OCI-LY3 (cell line): ENCODE measurements around the gene TAF1L.

Source experiments
- CTCF ChIP-seq: fragments of 200-600, 300-600 bp; sonication (generic); IDR thresholded peaks from 2 replicates; pipeline ENCODE4 v1.5.1; 2014; ENCODE audit warnings: antibody characterized with exemption, low read length, low read depth
- EZH2phosphoT487 ChIP-seq: fragments of 200-600 bp; shearing (Covaris generic); IDR thresholded peaks from 2 replicates; pipeline ENCODE4 v1.6.1; 2018; ENCODE audit warnings: antibody characterized with exemption, mixed run types, low read depth

- TF ChIP-seq CTCF (no peak), EZH2phosphoT487 (no peak)
Measured at GRCh38 chr9:32596096-32596865, 39.2 kb downstream of the TAF1L start.
